GM23338 (cell line): ENCODE measurements around the gene MYOZ2. TPM values are rescaled to one million over a fixed set of nuclear protein-coding genes. Genes with fewer than 3 reads are reported as not detected.

Source experiments
- ATAC-seq: fragments of 200-7000 bp; cut with Tn5 transposase; 3 replicates; pipeline ENCODE4 v1.9.1; 2020
- DNase-seq: peaks from one replicate; pipeline ENCODE4 v3.0.0-alpha.2; 2015; ENCODE audit warnings: low spot score
- H2AFZ ChIP-seq: fragments of 200-600 bp; sonication (generic); 2 replicates; pipeline ENCODE4 v1.8.0; 2016; ENCODE audit warnings: antibody characterized with exemption, mild to moderate bottlenecking, moderate library complexity
- H3F3A ChIP-seq: fragments of 200-600 bp; sonication (generic); replicated peaks from 2 replicates; pipeline ENCODE4 v1.8.0; 2017; ENCODE audit warnings: antibody characterized with exemption, mixed run types, low read depth
- H3K27ac ChIP-seq: fragments of 200-600 bp; sonication (generic); 2 replicates; pipeline ENCODE4 v1.6.1; 2016; ENCODE audit warnings: low read depth
- H3K27me3 ChIP-seq: fragments of 200-600 bp; sonication (generic); 2 replicates; pipeline ENCODE4 v1.8.0; 2016; ENCODE audit warnings: mild to moderate bottlenecking, mixed run types, moderate library complexity; ENCODE audit not compliant: insufficient read depth
- H3K36me3 ChIP-seq: fragments of 200-600 bp; sonication (generic); 2 replicates; pipeline ENCODE4 v1.8.0; 2016; ENCODE audit warnings: mild to moderate bottlenecking; ENCODE audit not compliant: insufficient read depth
- H3K4me1 ChIP-seq: fragments of 200-600 bp; sonication (generic); 2 replicates; pipeline ENCODE4 v1.8.0; 2016; ENCODE audit warnings: mild to moderate bottlenecking, moderate library complexity; ENCODE audit not compliant: insufficient read depth
- H3K4me2 ChIP-seq: fragments of 200-600 bp; sonication (generic); 2 replicates; pipeline ENCODE4 v1.7.1; 2017; ENCODE audit warnings: mixed run types
- H3K4me3 ChIP-seq: fragments of 200-600 bp; sonication (generic); 2 replicates; pipeline ENCODE4 v1.6.1; 2016; ENCODE audit warnings: mixed run types
- H3K79me2 ChIP-seq: fragments of 200-600 bp; sonication (generic); replicated peaks from 2 replicates; pipeline ENCODE4 v1.8.0; 2017; ENCODE audit warnings: mild to moderate bottlenecking; ENCODE audit not compliant: insufficient read depth
- H3K9me2 ChIP-seq: fragments of 200-600 bp; sonication (generic); 2 replicates; pipeline ENCODE4 v1.8.0; 2017; ENCODE audit not compliant: insufficient read depth
- H4K20me1 ChIP-seq: fragments of 200-600 bp; sonication (generic); replicated peaks from 2 replicates; pipeline ENCODE4 v1.8.0; 2017; ENCODE audit warnings: mild to moderate bottlenecking; ENCODE audit not compliant: insufficient read depth
- H3K27ac Mint-ChIP-seq: 2 replicates; pipeline ENCODE4 v1.8.0; 2020; ENCODE audit warnings: inconsistent platforms, mild to moderate bottlenecking, moderate library complexity, mixed read lengths
- H3K27me3 Mint-ChIP-seq: 3 replicates; pipeline ENCODE4 v1.8.0; 2022; ENCODE audit warnings: low read depth, mild to moderate bottlenecking, moderate library complexity, mixed read lengths, inconsistent platforms; ENCODE audit not compliant: insufficient read depth, poor library complexity
- H3K36me3 Mint-ChIP-seq: 3 replicates; pipeline ENCODE4 v1.8.0; 2021; ENCODE audit warnings: low read depth, mild to moderate bottlenecking, inconsistent platforms, moderate library complexity, mixed read lengths
- H3K4me1 Mint-ChIP-seq: 3 replicates; pipeline ENCODE4 v1.8.0; 2020; ENCODE audit warnings: mild to moderate bottlenecking, inconsistent platforms, mixed read lengths
- H3K4me3 Mint-ChIP-seq: 3 replicates; pipeline ENCODE4 v1.8.0; 2021; ENCODE audit warnings: moderate library complexity, mild to moderate bottlenecking, inconsistent platforms, mixed read lengths
- H3K9me3 Mint-ChIP-seq: 3 replicates; pipeline ENCODE4 v1.8.0; 2020; ENCODE audit warnings: moderate library complexity, mild to moderate bottlenecking, inconsistent platforms, mixed read lengths
- CREB1 ChIP-seq: fragments of 250-450 bp; sonication (Bioruptor Pico); IDR thresholded peaks from 2 replicates; pipeline ENCODE4 v1.5.0; 2020; ENCODE audit warnings: low read depth, mild to moderate bottlenecking, moderate library complexity
- ETS1 ChIP-seq: IDR thresholded peaks from 2 replicates; pipeline ENCODE4 v1.6.1; 2016; ENCODE audit warnings: antibody characterized with exemption
- JUNB ChIP-seq: IDR thresholded peaks from one replicate; pipeline ENCODE4 v1.6.1; 2016; ENCODE audit warnings: antibody characterized with exemption; ENCODE audit not compliant: unreplicated experiment
- NANOG ChIP-seq: IDR thresholded peaks from 2 replicates; pipeline ENCODE4 v1.6.1; 2016; ENCODE audit warnings: antibody characterized with exemption, borderline replicate concordance
- POLR2AphosphoS5 ChIP-seq: IDR thresholded peaks from 2 replicates; pipeline ENCODE4 v1.6.1; 2016; ENCODE audit warnings: antibody characterized with exemption, low read depth
- REST ChIP-seq: IDR thresholded peaks from one replicate; pipeline ENCODE4 v1.6.1; 2018; ENCODE audit warnings: antibody characterized with exemption; ENCODE audit not compliant: unreplicated experiment
- ZNF114 ChIP-seq: fragments of 250-450 bp; sonication (Bioruptor Pico); IDR thresholded peaks from 2 replicates; pipeline ENCODE4 v1.5.0; 2020; ENCODE audit warnings: mild to moderate bottlenecking, moderate library complexity
- ZNF462 ChIP-seq: fragments of 250-450 bp; sonication (Bioruptor Pico); IDR thresholded peaks from 2 replicates; pipeline ENCODE4 v1.5.0; 2020; ENCODE audit warnings: mild to moderate bottlenecking, moderate library complexity
- polyA plus RNA-seq: library from polyadenylated mRNA; unstranded; fragments of >200 nt; fragmentation: Nextera tagmentation; extraction: Ambion mirVana; gene quantifications from 2 replicates; pipeline ENCODE4 v1.2.1, GENCODE V29; 2016
- total RNA-seq: library from RNA; depleted of rRNA; stranded (reverse); fragments of >200 nt; shearing (Covaris generic); gene quantifications from 2 replicates; pipeline ENCODE4 v1.2.3, GENCODE V29; 2014

MYOZ2 gene
- total and polyA plus RNA-seq, 2 experiments from 2014 or later, result not detected

- Histone ChIP-seq H3K4me2 (no peak overlapping the region), H3F3A (no peaks in the 10 kb centered on the region), H3K9me2 (no peaks in the 10 kb centered on the region), H3K27ac (no peak overlapping the region), H3K4me1 (no peaks in the 10 kb centered on the region), H2AFZ (no peak overlapping the region), H3K79me2 (no peaks in the 10 kb centered on the region), H3K4me3 (no peak overlapping the region), H4K20me1 (no peaks in the 10 kb centered on the region), H3K27me3 (no peaks in the 10 kb centered on the region), H3K36me3 (no peaks in the 10 kb centered on the region)
- TF ChIP-seq JUNB (no peak), POLR2AphosphoS5 (no peak), ZNF462 (no peak), ZNF114 (CRISPR knock-in tag) (no peak), NANOG (no peak)
- H3K9me3 Mint-ChIP-seq, result no peaks in the 10 kb centered on the region
- ATAC-seq, result no peak
- no peak overlapping the region for H3K27ac Mint-ChIP-seq
- no peak overlapping the region for H3K4me3 Mint-ChIP-seq
- DNase-seq, result no peak
- no peaks in the 10 kb centered on the region for H3K36me3 Mint-ChIP-seq
- H3K4me1 Mint-ChIP-seq, result no peaks in the 10 kb centered on the region
- H3K27me3 Mint-ChIP-seq, result no peaks in the 10 kb centered on the region
These were observed 54.0 kb downstream of the MYOZ2 start for GRCh38 chr4:119189638-119190037.

- no peak overlapping the region for H3K27ac ChIP-seq
- no peak overlapping the region for H3K4me3 ChIP-seq
- no peaks in the 10 kb centered on the region for H3K79me2 ChIP-seq
- no peaks in the 10 kb centered on the region for H3K27me3 ChIP-seq
- H3K4me1 Mint-ChIP-seq, result no peaks in the 10 kb centered on the region
- ATAC-seq (no peak), DNase-seq (no peak)
- H3K27ac Mint-ChIP-seq, result no peak overlapping the region
- no peak overlapping the region for H3K4me3 Mint-ChIP-seq
- H3F3A ChIP-seq, result no peaks in the 10 kb centered on the region
- no peak overlapping the region for H3K4me2 ChIP-seq
- H3K27me3 Mint-ChIP-seq, result no peaks in the 10 kb centered on the region
- no peaks in the 10 kb centered on the region for H3K9me3 Mint-ChIP-seq
- H4K20me1 ChIP-seq, result no peaks in the 10 kb centered on the region
- H3K4me1 ChIP-seq, result no peaks in the 10 kb centered on the region
- H2AFZ ChIP-seq, result no peak overlapping the region
- no peaks in the 10 kb centered on the region for H3K36me3 ChIP-seq
- no peaks in the 10 kb centered on the region for H3K9me2 ChIP-seq
- H3K36me3 Mint-ChIP-seq, result no peaks in the 10 kb centered on the region
- no peak for TF ChIP-seq ETS1
- TF ChIP-seq REST, result no peak
- TF ChIP-seq JUNB, result no peak
- TF ChIP-seq CREB1, result no peak
- TF ChIP-seq NANOG, result no peak
These were observed 54.7 kb downstream of the MYOZ2 start for GRCh38 chr4:119190354-119190753.
